Prostate gland (tissue), 2 donors: ENCODE results near the gene COIL.

ENCODE experiments used
- POLR2AphosphoS5 ChIP-seq: sonication (generic); formaldehyde crosslinking; IDR thresholded peaks from one replicate; pipeline ENCODE4 v1.6.1; 2017; ENCODE audit warnings: antibody characterized with exemption
- TF ChIP-seq, protein P1 (sequence below), 4 experiments: fragments of 200-600 bp in 2 of 4; fragments of 450-650 bp in 2 of 4; sonication (generic) in 2 of 4; IDR thresholded peaks; 1 replicate in 3 of 4; 2 replicates in 1 of 4; pipeline ENCODE4 v1.5.1; 2016 to 2019; ENCODE audit warnings: antibody characterized with exemption in 4 of 4, mild to moderate bottlenecking in 2 of 4, moderate library complexity in 2 of 4

- TF ChIP-seq, protein P1, sequence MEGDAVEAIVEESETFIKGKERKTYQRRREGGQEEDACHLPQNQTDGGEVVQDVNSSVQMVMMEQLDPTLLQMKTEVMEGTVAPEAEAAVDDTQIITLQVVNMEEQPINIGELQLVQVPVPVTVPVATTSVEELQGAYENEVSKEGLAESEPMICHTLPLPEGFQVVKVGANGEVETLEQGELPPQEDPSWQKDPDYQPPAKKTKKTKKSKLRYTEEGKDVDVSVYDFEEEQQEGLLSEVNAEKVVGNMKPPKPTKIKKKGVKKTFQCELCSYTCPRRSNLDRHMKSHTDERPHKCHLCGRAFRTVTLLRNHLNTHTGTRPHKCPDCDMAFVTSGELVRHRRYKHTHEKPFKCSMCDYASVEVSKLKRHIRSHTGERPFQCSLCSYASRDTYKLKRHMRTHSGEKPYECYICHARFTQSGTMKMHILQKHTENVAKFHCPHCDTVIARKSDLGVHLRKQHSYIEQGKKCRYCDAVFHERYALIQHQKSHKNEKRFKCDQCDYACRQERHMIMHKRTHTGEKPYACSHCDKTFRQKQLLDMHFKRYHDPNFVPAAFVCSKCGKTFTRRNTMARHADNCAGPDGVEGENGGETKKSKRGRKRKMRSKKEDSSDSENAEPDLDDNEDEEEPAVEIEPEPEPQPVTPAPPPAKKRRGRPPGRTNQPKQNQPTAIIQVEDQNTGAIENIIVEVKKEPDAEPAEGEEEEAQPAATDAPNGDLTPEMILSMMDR (IDR thresholded peaks at IDR 0.05), result no peak
- no peak for TF ChIP-seq POLR2AphosphoS5
Measured at GRCh38 chr17:56966338-56966737, 5.5 kb upstream of the COIL start.
